ENCODE measurements around the gene NXPH1.

NXPH1 gene

GRCh38 chr7:8739837-8740236, 306.4 kb downstream of the NXPH1 start:
- DNase-seq: no peak

GRCh38 chr7:8742837-8743236, 309.4 kb downstream of the NXPH1 start:
- DNase-seq: no peak

GRCh38 chr7:8747338-8747737, 313.9 kb downstream of the NXPH1 start:
- DNase-seq: no peak

- DNase-seq: no peak
Observed at GRCh38 chr7:8751557-8752231, 318.3 kb downstream of the NXPH1 start.

DNA sequence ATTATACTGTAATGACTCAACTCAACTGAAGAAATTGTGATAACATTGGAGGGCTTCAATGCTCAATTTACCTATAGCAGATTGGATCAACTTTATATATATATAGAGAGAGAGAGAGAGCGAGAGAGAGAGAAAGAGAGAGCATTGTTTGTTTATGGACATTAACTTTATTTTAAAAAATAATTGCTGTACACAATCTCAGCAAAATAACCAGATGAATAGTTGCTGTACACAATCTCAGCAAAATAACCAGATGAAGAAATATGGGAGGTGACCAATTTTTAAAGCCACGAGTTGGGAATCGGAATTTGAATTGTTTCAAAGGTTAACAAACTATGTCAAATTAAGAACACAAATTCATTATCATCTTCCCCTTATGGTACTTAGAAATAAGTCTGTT, 319.9 kb downstream of the NXPH1 start:
- DNase-seq: no peak

DNA sequence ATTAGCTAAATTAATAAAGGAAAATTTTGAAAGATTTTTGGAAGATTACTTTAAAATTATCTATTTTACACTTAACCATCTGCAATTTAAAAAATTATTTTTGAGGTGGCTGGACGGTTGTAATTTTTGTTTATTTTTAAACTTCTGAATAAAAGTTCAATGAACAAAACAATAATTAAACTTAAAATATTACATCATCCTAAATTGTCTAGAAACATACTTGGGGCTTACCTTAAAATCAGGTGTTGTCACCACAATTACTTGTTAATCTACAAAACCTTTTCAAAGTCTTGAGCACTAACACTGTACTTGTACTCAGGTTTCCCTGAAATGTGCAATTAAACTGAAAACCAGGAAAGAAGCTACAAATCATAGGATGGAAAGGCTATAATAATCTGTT, 328.3 kb downstream of the NXPH1 start:
- no peak for DNase-seq

DNA sequence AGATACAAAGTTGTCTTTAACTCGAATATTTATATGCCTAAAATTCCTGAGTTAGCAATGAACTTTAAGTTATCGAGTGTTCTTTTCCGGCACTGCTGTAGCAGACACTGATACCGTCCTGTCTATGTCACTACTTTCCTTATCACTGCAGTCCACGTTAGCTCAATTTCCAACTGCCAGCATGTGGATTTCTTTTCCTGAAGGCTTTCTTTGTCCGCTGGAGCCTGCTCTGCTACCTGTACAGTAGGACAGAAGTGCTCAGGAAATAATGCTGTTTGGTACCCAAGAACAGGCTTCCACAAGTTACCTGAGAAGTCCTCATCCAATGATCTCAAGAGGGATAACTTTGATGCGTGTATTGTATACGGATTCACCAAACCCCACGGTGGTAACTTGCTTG, 329.4 kb downstream of the NXPH1 start:
- no peak for DNase-seq

- DNase-seq: no peak
Observed at GRCh38 chr7:8765374-8765773, 332.0 kb downstream of the NXPH1 start.

GRCh38 chr7:8773518-8773917, 340.1 kb downstream of the NXPH1 start:
- DNase-seq: no peak

DNA sequence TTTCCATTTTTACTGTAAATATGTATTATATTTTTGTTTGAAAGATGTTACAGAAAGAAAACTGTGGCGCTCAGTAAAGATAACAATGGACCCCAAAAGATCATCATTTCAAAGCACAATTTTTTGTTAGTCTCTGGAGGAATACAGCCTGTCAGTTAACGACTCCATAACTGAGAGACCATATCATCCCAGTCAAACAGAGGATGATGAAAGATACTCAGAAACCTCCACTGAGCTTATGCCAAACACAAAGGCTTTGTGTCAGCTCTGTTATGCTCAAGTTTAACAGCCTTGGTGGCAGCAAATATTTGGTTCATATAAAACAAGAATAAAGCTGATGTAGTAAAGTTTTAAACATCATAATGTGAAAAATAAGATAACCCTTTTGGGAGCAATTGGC, 345.1 kb downstream of the NXPH1 start:
- DNase-seq: no peak

DNA sequence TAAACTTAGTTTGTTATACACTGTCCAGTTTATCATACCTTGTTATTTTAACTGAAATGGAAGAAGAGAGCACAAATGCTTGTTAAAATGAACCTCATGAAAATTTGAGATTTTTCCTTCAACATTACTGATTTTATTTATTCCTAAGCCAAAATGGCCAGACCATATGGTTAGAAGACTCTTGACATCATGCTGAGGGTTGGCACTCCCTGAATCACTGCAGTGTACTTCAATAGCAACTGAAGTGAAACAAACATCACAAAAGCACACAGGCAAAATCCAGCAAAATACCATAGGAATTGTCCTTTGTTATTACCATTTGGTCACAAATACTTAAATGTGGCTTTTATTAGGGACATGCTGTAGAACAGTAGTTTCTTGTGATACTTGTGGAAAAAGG, 347.8 kb downstream of the NXPH1 start:
- no peak for DNase-seq

- no peak for DNase-seq
Observed at GRCh38 chr7:8783229-8783628, 349.8 kb downstream of the NXPH1 start.

DNA sequence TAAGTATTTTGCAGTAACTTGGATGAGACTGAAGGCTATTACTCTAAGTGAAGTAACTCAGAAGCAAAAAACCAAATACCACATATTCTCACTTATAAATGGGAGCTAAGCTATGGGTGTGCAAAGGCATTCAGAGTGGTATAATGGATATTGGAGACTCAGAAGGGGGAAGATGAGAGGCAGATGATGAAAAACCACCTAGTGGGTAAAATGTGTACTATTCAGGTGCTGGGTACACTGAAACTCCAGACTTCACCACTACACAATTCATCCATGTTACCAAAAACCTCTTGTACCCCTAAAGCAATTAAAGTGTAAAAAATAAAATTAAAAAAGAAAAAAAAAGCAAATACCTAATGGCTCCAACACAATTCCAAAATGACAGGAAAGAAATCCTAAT, 351.7 kb downstream of the NXPH1 start:
- no peak for DNase-seq

DNA sequence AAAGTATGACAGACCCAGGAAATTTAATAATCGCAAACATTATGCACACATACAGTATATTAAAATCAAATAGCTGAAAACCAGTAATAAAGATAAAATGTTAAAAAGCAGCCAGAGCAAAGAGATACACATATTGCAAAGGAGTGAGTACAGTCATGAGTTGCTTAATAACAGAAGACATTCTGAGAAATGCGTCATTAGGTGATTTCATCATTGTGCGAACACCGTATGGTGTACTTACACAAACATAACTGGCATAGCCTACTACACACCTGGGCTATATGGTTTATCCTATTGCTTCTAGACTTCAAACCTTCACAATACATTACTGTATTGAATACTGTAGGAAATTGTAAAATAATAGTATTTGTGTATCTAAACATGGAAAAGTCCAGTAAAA, 367.6 kb downstream of the NXPH1 start:
- no peak for DNase-seq
